ENCODE data around the gene CSNK1G2. TPM values are rescaled to one million over a fixed set of nuclear protein-coding genes. Genes with fewer than 3 reads are reported as not detected.
"Not testable (repeated sequence)": the region's sequence is repeated elsewhere in the genome, so short reads cannot be mapped to it uniquely, and the experiment has no call there.

CSNK1G2 gene
- total RNA-seq, 1 donor from 2014 or later = 27.9 TPM

- DNase-seq (no peak), ATAC-seq (no peak)
- intact Hi-C loops (cut with micrococcal nuclease) = no loop called here
Observed at GRCh38 chr19:1980091-1980808, 39.3 kb downstream of the CSNK1G2 start.

- ATAC-seq (no peak), DNase-seq (no peak)
- intact Hi-C loops (cut with micrococcal nuclease) = no loop called here
Observed at GRCh38 chr19:1980809-1981181, 39.8 kb downstream of the CSNK1G2 start.

- ATAC-seq (no peak), DNase-seq (no peak)
- intact Hi-C loops (cut with micrococcal nuclease) = no loop called here
Observed at GRCh38 chr19:1981253-1981652, 40.3 kb downstream of the CSNK1G2 start.

GRCh38 chr19:1984357-1984756 is 43.4 kb downstream of the CSNK1G2 start:
- intact Hi-C loops (cut with micrococcal nuclease) = no loop called here
- ATAC-seq (no peak), DNase-seq (no peak)

- ATAC-seq (peak; percentile 18), DNase-seq (no peak)
- intact Hi-C loops (cut with micrococcal nuclease) = no loop called here
Observed at GRCh38 chr19:1985588-1986356, 44.8 kb downstream of the CSNK1G2 start.

- intact Hi-C loops (cut with micrococcal nuclease) = no loop called here
- peak; percentile 5 for ATAC-seq
- no peak for DNase-seq
Observed at GRCh38 chr19:1986357-1987162, 45.6 kb downstream of the CSNK1G2 start.

GRCh38 chr19:1987197-1988187 is 46.5 kb downstream of the CSNK1G2 start:
- no peak for DNase-seq
- intact Hi-C loops (cut with micrococcal nuclease) = no loop called here
- ATAC-seq = no peak

GRCh38 chr19:1988464-1988863 is 47.5 kb downstream of the CSNK1G2 start:
- ATAC-seq; intact Hi-C loops (cut with micrococcal nuclease); DNase-seq: not testable (repeated sequence)

- intact Hi-C loops (cut with micrococcal nuclease) = no loop called here
- no peak for ATAC-seq
- DNase-seq = no peak
Observed at GRCh38 chr19:1989513-1990229, 48.7 kb downstream of the CSNK1G2 start.

- intact Hi-C loops (cut with micrococcal nuclease) = no loop called here
- ATAC-seq = no peak
- no peak for DNase-seq
Observed at GRCh38 chr19:1990230-1991017, 49.5 kb downstream of the CSNK1G2 start.

- no peak for ATAC-seq
Observed at GRCh38 chr19:1991018-1991913, 50.3 kb downstream of the CSNK1G2 start.

GRCh38 chr19:1992759-1993260 is 51.8 kb downstream of the CSNK1G2 start:
- ATAC-seq = no peak
- intact Hi-C loops (cut with micrococcal nuclease) = no loop called here
- DNase-seq = no peak

More at GRCh38 chr19:1991018-1991913, 50.3 kb downstream of the CSNK1G2 start:
- DNase-seq = no peak
- intact Hi-C loops (cut with micrococcal nuclease) = no loop called here

- DNase-seq (no peak), ATAC-seq (no peak)
- intact Hi-C loops (cut with micrococcal nuclease) = no loop called here
Observed at GRCh38 chr19:1997353-1998233, 56.6 kb downstream of the CSNK1G2 start.

GRCh38 chr19:1998712-1999708 is 58.0 kb downstream of the CSNK1G2 start:
- DNase-seq (no peak), ATAC-seq (no peak)
- intact Hi-C loops (cut with micrococcal nuclease) = no loop called here

All from left ventricle myocardium superior (tissue), 1 donor.